T47D (cell line): Measurements from ENCODE around the gene RTF1.
"Not testable (repeated sequence)": the region's sequence is repeated elsewhere in the genome, so short reads cannot be mapped to it uniquely, and the experiment has no call there.

ENCODE experiments used
- DNase-seq, 2 experiments: peaks; one replicate each; pipeline versions ENCODE4 v3.0.0 to v3.0.0-alpha.2; 2011 to 2012; ENCODE audit warnings: low read depth in 1 of 2, low spot score in 1 of 2
- JUND ChIP-seq: IDR thresholded peaks from 2 replicates; pipeline ENCODE4 v1.6.1; 2012; ENCODE audit warnings: low read depth
- in situ Hi-C: cut with HindIII; loops from 2 replicates; pipeline ENCODE4 v1.10.0; 2016; ENCODE audit warnings: low sequenced_read_pairs, low pct_unique_long_range_greater_than_20kb

Gene RTF1

GRCh38 chr15:41417418-41418195 lies 712 bp downstream of the RTF1 start:
- in situ Hi-C loops = no loop called here
- DNase-seq = no peak

GRCh38 chr15:41423979-41424659 lies 7.2 kb downstream of the RTF1 start:
- no peak for DNase-seq
- TF ChIP-seq JUND = no peak
- in situ Hi-C loops = no loop called here

More at GRCh38 chr15:41417418-41418195, 712 bp downstream of the RTF1 start:
- no peak for TF ChIP-seq JUND

- no peak for TF ChIP-seq JUND
- no peak for DNase-seq
- in situ Hi-C loops = no loop called here
Observed at GRCh38 chr15:41424809-41425208, 7.9 kb downstream of the RTF1 start.

GRCh38 chr15:41425907-41426306 lies 9.0 kb downstream of the RTF1 start:
- in situ Hi-C loops, DNase-seq: not testable (repeated sequence)

GRCh38 chr15:41429003-41429890 lies 12.4 kb downstream of the RTF1 start:
- in situ Hi-C loops = no loop called here
- no peak for TF ChIP-seq JUND
- no peak for DNase-seq

- DNase-seq = no peak
- in situ Hi-C loops = no loop called here
Observed at GRCh38 chr15:41435037-41435786, 18.3 kb downstream of the RTF1 start.

GRCh38 chr15:41437448-41437847 lies 20.6 kb downstream of the RTF1 start:
- DNase-seq = no peak
- no peak for TF ChIP-seq JUND
- in situ Hi-C loops = no loop called here

More at GRCh38 chr15:41435037-41435786, 18.3 kb downstream of the RTF1 start:
- TF ChIP-seq JUND = no peak

- in situ Hi-C loops = no loop called here
- TF ChIP-seq JUND = no peak
- no peak for DNase-seq
Observed at GRCh38 chr15:41438206-41438605, 21.3 kb downstream of the RTF1 start.

GRCh38 chr15:41438745-41439144 lies 21.9 kb downstream of the RTF1 start:
- in situ Hi-C loops, DNase-seq: not testable (repeated sequence)

- in situ Hi-C loops = no loop called here
- no peak for TF ChIP-seq JUND
- no peak for DNase-seq
Observed at GRCh38 chr15:41443275-41443674, 26.4 kb downstream of the RTF1 start.

GRCh38 chr15:41445399-41445798 lies 28.5 kb downstream of the RTF1 start:
- in situ Hi-C loops = no loop called here
- no peak for TF ChIP-seq JUND
- no peak for DNase-seq
